Gastroesophageal sphincter (tissue), 3 donors: ENCODE data around the gene GLG1.

Source experiments
- CTCF ChIP-seq, 4 experiments: fragments of 200-600 bp in 2 of 4; fragments of 450-650 bp in 2 of 4; sonication (generic) in 1 of 4; IDR thresholded peaks; one replicate each; pipeline ENCODE4 v1.5.1; 2017 to 2019; ENCODE audit warnings: antibody characterized with exemption in 4 of 4, mild to moderate bottlenecking in 2 of 4, moderate library complexity in 2 of 4
- POLR2A ChIP-seq, 2 donors: fragments of 450-650 bp; IDR thresholded peaks; one replicate each; pipeline ENCODE4 v1.6.1; 2017; ENCODE audit warnings: antibody characterized with exemption in 2 of 2, mild to moderate bottlenecking in 2 of 2, moderate library complexity in 1 of 2
- POLR2AphosphoS5 ChIP-seq: sonication (generic); formaldehyde crosslinking; IDR thresholded peaks from one replicate; pipeline ENCODE4 v1.6.1; 2017; ENCODE audit warnings: antibody characterized with exemption

DNA sequence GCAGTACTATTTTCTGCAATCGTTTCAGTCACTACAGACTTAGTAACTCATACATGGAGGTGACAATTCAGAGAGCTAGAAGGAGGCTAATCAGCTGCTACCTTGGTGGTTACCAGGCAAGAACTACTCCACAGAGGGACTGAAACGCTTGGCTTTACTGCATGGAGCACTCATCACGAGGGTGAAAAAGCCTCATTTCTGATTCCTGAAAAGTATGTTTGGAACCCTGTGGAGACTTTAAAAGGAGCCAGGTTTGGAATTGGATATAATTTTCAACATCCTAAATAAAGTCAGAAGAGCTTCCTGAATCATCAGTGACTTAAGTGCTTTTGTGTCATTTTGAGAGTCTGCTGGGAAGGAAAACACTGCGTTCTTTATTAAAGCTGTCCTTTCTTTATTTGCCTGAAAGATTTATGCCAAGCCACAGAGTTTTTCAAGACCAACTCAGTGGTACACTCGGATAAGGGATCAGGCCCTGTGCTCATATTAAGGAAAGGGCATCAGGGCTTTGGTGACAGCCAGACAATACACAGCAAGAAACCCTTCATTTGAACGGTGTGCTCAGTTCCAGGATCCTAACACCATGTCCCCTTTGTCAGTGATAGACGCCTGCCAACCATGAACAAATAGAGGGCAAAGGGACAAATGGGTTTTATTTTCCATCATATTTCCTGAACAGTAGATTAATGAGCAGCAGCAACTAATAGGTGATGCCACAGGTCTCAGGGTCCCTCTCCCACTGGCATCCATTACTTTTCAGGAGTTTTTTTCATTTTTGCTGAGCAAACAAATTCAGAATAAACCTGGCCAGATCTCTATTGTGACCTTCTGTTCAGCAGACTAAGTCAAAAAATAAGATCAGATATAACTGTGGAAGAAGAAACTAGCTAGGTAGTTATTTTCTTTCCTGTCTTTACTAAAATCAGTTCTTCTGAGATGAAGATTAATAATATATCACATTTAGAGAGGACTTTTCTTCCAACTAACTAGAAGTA lies 105.1 kb downstream of the GLG1 start:
- TF ChIP-seq CTCF (IDR thresholded peaks at IDR 0.05) (no peak), POLR2A (IDR thresholded peaks at IDR 0.05) (no peak), POLR2AphosphoS5 (no peak)
